Measurements from ENCODE around the gene PPP1R14C. TPM values are rescaled to one million over a fixed set of nuclear protein-coding genes. Genes with fewer than 3 reads are reported as not detected.

Gene PPP1R14C
- 5.1 TPM for total RNA-seq

GRCh38 chr6:150142670-150143515 is at the start of gene PPP1R14C:
TSS of gene PPP1R14C (plus strand) at chr6:150143044. CDS start at chr6:150143193, 149 bp downstream.

Other genes with a start within 250 kb of the PPP1R14C start
- gene RAET1E, start 244.9 kb upstream of the PPP1R14C start, total RNA-seq: 0.22 TPM
- gene RAET1G, start 219.9 kb upstream of the PPP1R14C start, total RNA-seq: not detected
- 1.8 TPM for gene ULBP2, start 201.0 kb upstream of the PPP1R14C start, total RNA-seq
- 0.60 TPM for gene ULBP1, start 179.1 kb upstream of the PPP1R14C start, total RNA-seq
- gene RAET1L, start 117.5 kb upstream of the PPP1R14C start, total RNA-seq: not detected
- gene ULBP3, start 73.9 kb upstream of the PPP1R14C start, total RNA-seq: 4.2 TPM
- not detected for gene IYD, start 226.0 kb downstream of the PPP1R14C start, total RNA-seq

Measured in camera-type eye (tissue), 1 donor.